NCI-H1417 (cell line): Measurements from ENCODE around the gene CRB3.
"Not testable (repeated sequence)": the region's sequence is repeated elsewhere in the genome, so short reads cannot be mapped to it uniquely, and the experiment has no call there.

Experiments
- DNase-seq, 3 experiments: peaks; one replicate each; lab custom pipeline; 2025; lab: John Stamatoyannopoulos, UW

CRB3 gene, protein sequence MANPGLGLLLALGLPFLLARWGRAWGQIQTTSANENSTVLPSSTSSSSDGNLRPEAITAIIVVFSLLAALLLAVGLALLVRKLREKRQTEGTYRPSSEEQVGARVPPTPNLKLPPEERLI

GRCh38 chr19:6464070-6464873, at the start of gene CRB3:
Gene CRB3 (plus strand): TSS chr19:6464271. CDS start chr19:6464702, 431 bp downstream.
- peak; percentile 81 to 86 (median 85) for DNase-seq

GRCh38 chr19:6414793-6415590, 49.1 kb upstream of the CRB3 start:
- no peak for DNase-seq

DNA sequence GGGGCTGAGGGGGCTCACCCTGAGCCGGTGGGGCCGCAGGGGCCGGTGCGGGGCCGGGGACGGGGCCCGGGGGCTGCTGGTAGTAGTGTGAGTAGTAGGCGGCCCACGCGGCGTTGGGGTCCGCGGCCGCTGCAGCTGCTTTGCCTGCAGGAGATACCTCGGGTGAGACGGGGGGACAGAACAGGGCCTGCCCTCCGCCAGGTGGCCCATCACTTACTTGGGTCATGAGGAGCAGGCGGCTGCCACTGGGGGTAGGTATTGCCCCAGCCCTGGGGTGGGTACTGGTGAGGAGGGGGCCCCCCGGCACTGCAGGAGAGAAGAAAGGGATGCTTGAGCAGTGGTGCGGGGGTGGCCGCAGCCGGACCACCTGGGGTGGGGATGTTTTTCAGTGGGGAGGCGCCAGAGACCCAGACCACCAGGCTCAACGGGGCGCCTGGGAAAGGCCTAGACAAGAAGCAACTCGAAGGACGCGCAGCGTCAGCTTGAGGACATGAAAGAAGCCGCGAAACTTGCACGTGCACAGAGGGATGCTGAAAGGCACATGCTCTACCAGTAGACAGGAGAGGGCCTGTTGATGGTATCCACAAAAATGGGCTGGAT, 48.4 kb upstream of the CRB3 start:
- DNase-seq, result no peak

GRCh38 chr19:6416658-6417405, 47.2 kb upstream of the CRB3 start:
- DNase-seq, result no peak

DNA sequence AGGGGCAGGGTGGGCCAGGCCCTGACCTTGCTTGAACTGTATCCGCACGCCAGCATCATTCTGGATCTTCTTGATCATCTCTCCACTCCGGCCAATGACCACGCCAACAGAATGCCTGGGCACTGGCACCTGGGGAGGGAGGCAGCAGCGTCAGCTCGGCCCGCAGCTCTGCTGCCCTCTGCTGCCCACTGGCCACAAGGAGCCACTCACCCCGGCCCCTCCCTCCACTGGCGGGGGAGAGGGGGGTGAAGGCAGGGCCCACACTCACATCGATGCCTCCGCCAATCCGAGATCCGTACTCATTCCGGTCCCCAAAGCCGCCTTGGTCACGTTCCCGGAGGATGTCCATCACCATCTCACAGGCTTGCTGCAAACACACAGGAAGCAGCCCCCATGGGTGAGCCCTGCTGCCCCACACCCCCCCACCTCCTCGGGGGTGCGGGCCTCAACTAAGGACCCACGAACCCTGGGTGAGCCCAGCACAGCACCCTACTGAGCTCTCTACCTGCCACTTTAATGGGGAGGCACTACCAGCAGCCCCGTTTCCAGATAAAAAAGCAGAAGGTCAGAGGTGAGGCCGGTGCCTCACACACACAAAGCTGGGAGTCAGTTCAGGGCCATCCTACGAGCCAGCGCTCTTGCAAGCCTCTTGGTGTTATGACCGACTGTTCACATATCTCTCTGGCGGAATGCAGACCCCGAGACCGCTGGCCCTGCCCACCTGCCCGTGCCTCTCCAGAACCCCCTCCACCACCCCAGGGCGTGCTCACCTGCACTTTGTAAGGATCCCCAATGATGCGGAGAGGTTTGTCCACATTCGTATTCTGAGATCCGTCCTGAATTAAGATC, 46.1 kb upstream of the CRB3 start:
- DNase-seq, result peak in 1 of 3 experiments; percentile 15

GRCh38 chr19:6418562-6418932, 45.5 kb upstream of the CRB3 start:
- DNase-seq, result no peak

GRCh38 chr19:6421075-6422014, 42.7 kb upstream of the CRB3 start:
- DNase-seq, result no peak

DNA sequence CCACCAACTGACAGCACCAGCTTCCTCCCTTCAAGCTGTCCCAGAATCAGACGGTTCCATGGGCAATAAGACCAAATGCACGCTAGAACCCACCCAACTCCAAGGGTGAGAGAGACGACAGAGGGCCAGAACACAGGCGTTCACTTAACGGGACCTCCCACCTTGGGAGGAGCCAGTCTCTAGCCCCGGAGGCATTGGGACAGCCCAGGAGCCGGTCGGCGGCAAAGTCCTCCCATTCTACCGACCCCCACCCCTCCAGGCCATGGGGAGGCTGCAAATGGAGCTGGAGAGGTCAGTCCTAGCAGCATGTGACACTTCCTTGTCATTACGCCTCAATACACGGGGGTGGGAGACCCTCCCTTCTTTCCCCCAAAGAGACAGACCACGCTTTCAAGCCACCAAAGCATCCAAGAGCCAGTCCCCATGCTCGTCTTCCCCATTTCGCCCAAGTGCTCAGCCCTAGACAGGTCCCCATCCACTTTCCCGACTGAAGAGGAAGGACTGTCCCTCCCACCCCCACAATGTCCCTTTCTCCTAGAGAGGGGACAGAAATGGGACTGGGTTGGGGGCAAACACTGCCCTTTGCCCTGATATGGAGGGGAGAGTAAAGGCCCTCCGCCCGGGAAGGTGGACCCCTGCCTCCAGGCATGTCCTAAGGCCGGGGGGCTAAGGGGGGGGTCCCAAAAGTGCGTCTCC, 40.4 kb upstream of the CRB3 start:
- DNase-seq, result peak in 1 of 3 experiments; percentile 41

GRCh38 chr19:6424195-6424938, 39.7 kb upstream of the CRB3 start, which contains the start of gene KHSRP:
Gene KHSRP (minus strand): TSS chr19:6424811. CDS start chr19:6424701, 110 bp downstream.
- peak in 2 of 3 experiments; percentile 41 to 57 for DNase-seq

DNA sequence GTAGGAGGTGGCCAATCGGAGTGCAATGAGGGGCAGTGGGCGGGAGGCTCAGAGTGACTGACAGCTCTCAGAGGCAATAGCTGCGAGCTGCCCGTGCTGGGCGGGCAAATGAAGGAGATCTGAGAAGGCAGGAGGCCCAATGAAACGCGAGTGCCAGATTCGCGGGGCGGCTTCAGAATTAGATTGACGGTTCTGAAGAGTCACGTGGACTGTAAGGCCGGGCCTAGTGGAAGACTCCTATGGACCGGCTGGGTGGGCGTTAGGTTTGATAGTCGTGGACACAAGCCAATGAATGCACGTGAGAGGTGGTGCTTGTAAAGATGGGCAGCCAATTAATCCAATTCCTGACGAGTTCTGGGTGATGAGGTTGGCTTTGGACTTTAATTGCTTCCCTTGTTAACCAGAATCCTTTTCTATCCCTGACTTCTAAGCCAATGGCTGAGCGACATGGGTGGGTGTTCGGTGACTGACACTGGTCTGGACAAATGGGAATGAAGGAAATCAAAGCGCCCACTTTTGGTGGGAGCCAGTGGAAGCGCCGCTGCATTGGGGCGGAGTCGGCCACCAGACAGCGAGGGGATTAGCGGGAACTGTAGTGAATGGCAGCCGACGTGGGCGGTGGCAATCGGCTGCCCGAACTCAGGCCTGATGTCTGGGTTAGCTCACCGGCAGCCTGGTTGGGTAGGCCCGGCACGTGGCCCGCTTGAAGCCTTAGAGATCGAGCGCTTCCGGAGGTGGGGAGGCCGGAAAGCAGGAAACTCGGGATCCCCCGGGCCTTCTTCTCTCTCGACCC, 38.9 kb upstream of the CRB3 start:
- peak; percentile 96 to 100 (median 100) for DNase-seq

GRCh38 chr19:6425732-6426620, 38.1 kb upstream of the CRB3 start:
- DNase-seq, result peak in 2 of 3 experiments; percentile 47 to 51

- DNase-seq, result no peak
Measured at GRCh38 chr19:6427131-6427530, 36.9 kb upstream of the CRB3 start.

DNA sequence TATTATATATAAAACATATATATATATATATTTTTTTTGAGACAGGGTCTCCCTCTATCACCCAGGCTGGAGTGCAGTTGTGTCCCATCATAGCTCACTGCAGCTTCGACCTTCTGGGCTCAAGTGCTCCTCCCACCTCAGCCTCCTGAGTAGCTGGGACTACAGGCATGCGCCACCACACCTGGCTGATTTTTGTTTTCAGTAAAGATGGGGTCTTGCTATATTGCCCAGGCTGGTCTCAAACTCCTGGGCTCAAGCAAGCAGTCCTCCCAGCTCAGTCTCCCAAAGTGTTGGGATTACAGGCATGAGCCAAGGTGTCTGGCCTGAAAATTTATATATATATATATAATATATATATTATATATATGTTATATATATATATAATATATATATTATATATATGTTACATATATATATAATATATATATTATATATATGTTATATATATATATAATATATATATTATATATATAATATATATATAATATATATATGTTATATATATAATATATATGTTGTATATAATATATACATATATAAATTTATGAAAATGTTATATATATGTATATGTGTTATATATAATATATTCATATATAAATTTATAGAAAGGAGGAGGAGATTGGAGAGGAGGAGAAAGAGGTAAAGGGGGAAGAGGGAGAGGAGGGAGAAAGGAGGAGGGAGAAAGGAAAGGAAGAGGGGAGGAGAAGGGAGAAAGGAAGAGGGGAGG, 35.2 kb upstream of the CRB3 start:
- DNase-seq, result not testable (repeated sequence)

GRCh38 chr19:6429419-6430221, 34.5 kb upstream of the CRB3 start:
- no peak for DNase-seq

GRCh38 chr19:6431891-6432290, 32.2 kb upstream of the CRB3 start:
- no peak for DNase-seq
